HEK293 (cell line): ENCODE results near the gene WASL.

Source experiments
- CTCF ChIA-PET: fragments of 350-600 bp; formaldehyde crosslinking; extraction: SDS; loops from one replicate; lab custom pipeline; 2021; ENCODE audit warnings: antibody characterized with exemption; lab: Yijun Ruan, JAX
- POLR2A ChIA-PET: fragments of 300-600 bp; formaldehyde crosslinking; extraction: SDS; loops from one replicate; lab custom pipeline; 2020; ENCODE audit warnings: antibody characterized with exemption, inconsistent platforms; lab: Yijun Ruan, JAX
- H3K27ac ChIP-seq: fragments of 200-500 bp; sonication (Bioruptor generic); 2 replicates; pipeline ENCODE4 v1.5.1; 2014; ENCODE audit warnings: low read depth, low read length, control low read depth, inconsistent platforms; ENCODE audit errors: extremely low read depth
- H3K36me3 ChIP-seq, 2 experiments: fragments of 200-500 bp in 1 of 2; sonication (Bioruptor generic) in 1 of 2; 1 replicate in 1 of 2; 2 replicates in 1 of 2; pipeline ENCODE4 v1.5.1; 2014 to 2017; ENCODE audit warnings: inconsistent platforms in 2 of 2, low read length in 2 of 2; ENCODE audit not compliant: control insufficient read depth in 2 of 2, insufficient read depth in 1 of 2
- H3K4me1 ChIP-seq: fragments of 200-500 bp; sonication (Bioruptor generic); 2 replicates; pipeline ENCODE4 v1.5.1; 2014; ENCODE audit warnings: mild to moderate bottlenecking, low read length, inconsistent platforms; ENCODE audit not compliant: control insufficient read depth, insufficient read depth
- H3K4me3 ChIP-seq: 2 replicates; pipeline ENCODE4 v1.5.1; 2011; ENCODE audit warnings: low read depth, mild to moderate bottlenecking, control low read depth, low read length, moderate library complexity
- H3K9me3 ChIP-seq: fragments of 200-500 bp; sonication (Bioruptor generic); 2 replicates; pipeline ENCODE4 v1.5.1; 2014; ENCODE audit warnings: low read depth, low read length, inconsistent platforms; ENCODE audit not compliant: control insufficient read depth, insufficient read depth
- AEBP2 ChIP-seq: fragments of 450-650 bp; formaldehyde crosslinking; IDR thresholded peaks from 2 replicates; pipeline ENCODE4 v1.5.1; 2016; ENCODE audit warnings: missing biosample characterization, missing genetic modification characterization, borderline replicate concordance
- GFI1B ChIP-seq: fragments of 450-650 bp; formaldehyde crosslinking; IDR thresholded peaks from 2 replicates; pipeline ENCODE4 v1.5.1; 2016; ENCODE audit warnings: missing biosample characterization, missing genetic modification characterization
- HOXA7 ChIP-seq: sonication (generic); formaldehyde crosslinking; IDR thresholded peaks from 2 replicates; pipeline ENCODE4 v1.8.1; 2022; ENCODE audit warnings: missing genetic modification reagents, borderline replicate concordance
- HOXC10 ChIP-seq: sonication (generic); formaldehyde crosslinking; IDR thresholded peaks from 2 replicates; pipeline ENCODE4 v1.8.1; 2023; ENCODE audit warnings: mild to moderate bottlenecking, missing genetic modification reagents
- PRDM6 ChIP-seq: fragments of 450-650 bp; formaldehyde crosslinking; IDR thresholded peaks from 2 replicates; pipeline ENCODE4 v1.5.1; 2017; ENCODE audit warnings: missing biosample characterization, missing genetic modification characterization
- TCF7L2 ChIP-seq: IDR thresholded peaks from 2 replicates; pipeline ENCODE4 v1.6.1; 2011; ENCODE audit warnings: low read depth, mild to moderate bottlenecking, inconsistent platforms, low read length, moderate library complexity, borderline replicate concordance
- YY1 ChIP-seq: fragments of 450-650 bp; formaldehyde crosslinking; IDR thresholded peaks from 2 replicates; pipeline ENCODE4 v1.5.1; 2018; ENCODE audit warnings: missing biosample characterization, missing genetic modification characterization
- YY2 ChIP-seq: fragments of 450-650 bp; formaldehyde crosslinking; IDR thresholded peaks from 2 replicates; pipeline ENCODE4 v1.5.1; 2016; ENCODE audit warnings: missing biosample characterization, missing genetic modification characterization
- ZBTB8A ChIP-seq: fragments of 450-650 bp; formaldehyde crosslinking; IDR thresholded peaks from 2 replicates; pipeline ENCODE4 v1.5.1; 2016; ENCODE audit warnings: missing biosample characterization, missing genetic modification characterization
- ZFP37 ChIP-seq: fragments of 450-650 bp; formaldehyde crosslinking; IDR thresholded peaks from 2 replicates; pipeline ENCODE4 v1.5.1; 2016; ENCODE audit warnings: missing biosample characterization, missing genetic modification characterization
- ZFP69B ChIP-seq: fragments of 450-650 bp; formaldehyde crosslinking; IDR thresholded peaks from 2 replicates; pipeline ENCODE4 v1.5.1; 2016; ENCODE audit warnings: missing biosample characterization, missing genetic modification characterization
- ZNF114 ChIP-seq: fragments of 450-650 bp; formaldehyde crosslinking; IDR thresholded peaks from 2 replicates; pipeline ENCODE4 v1.5.0; 2017; ENCODE audit warnings: missing biosample characterization, missing genetic modification characterization
- ZNF18 ChIP-seq: fragments of 450-650 bp; formaldehyde crosslinking; IDR thresholded peaks from 2 replicates; pipeline ENCODE4 v1.5.1; 2016; ENCODE audit warnings: missing biosample characterization, missing genetic modification characterization
- ZNF19 ChIP-seq: fragments of 450-650 bp; formaldehyde crosslinking; IDR thresholded peaks from 2 replicates; pipeline ENCODE4; 2016; ENCODE audit warnings: missing biosample characterization, missing genetic modification characterization, low read depth
- ZNF292 ChIP-seq: fragments of 450-650 bp; formaldehyde crosslinking; IDR thresholded peaks from 2 replicates; pipeline ENCODE4 v1.5.1; 2016; ENCODE audit warnings: low read depth, missing biosample characterization, missing genetic modification characterization, borderline replicate concordance
- ZNF335 ChIP-seq: fragments of 450-650 bp; formaldehyde crosslinking; conservative IDR thresholded peaks from 2 replicates; pipeline ENCODE4 v1.5.1; 2016; ENCODE audit warnings: missing biosample characterization, missing genetic modification characterization
- ZNF529 ChIP-seq: fragments of 450-650 bp; formaldehyde crosslinking; IDR thresholded peaks from 2 replicates; pipeline ENCODE4 v1.5.1; 2017; ENCODE audit warnings: missing genetic modification characterization, missing biosample characterization; ENCODE audit not compliant: insufficient replicate concordance
- ZNF549 ChIP-seq: fragments of 450-650 bp; IDR thresholded peaks from 2 replicates; pipeline ENCODE4 v1.5.1; 2018; ENCODE audit warnings: missing biosample characterization, missing genetic modification characterization, mild to moderate bottlenecking, inconsistent platforms, moderate library complexity
- ZNF561 ChIP-seq: fragments of 450-650 bp; IDR thresholded peaks from 2 replicates; pipeline ENCODE4 v1.5.1; 2018; ENCODE audit warnings: missing biosample characterization, missing genetic modification characterization, borderline replicate concordance
- ZNF580 ChIP-seq: fragments of 450-650 bp; formaldehyde crosslinking; IDR thresholded peaks from 2 replicates; pipeline ENCODE4 v1.5.1; 2016; ENCODE audit warnings: missing biosample characterization, missing genetic modification characterization
- ZNF600 ChIP-seq: fragments of 450-650 bp; formaldehyde crosslinking; IDR thresholded peaks from 2 replicates; pipeline ENCODE4 v1.5.1; 2016; ENCODE audit warnings: missing biosample characterization, missing genetic modification characterization
- ZNF660 ChIP-seq: fragments of 450-650 bp; IDR thresholded peaks from 2 replicates; pipeline ENCODE4 v1.5.1; 2018; ENCODE audit warnings: missing biosample characterization, mild to moderate bottlenecking, missing genetic modification characterization
- ZNF830 ChIP-seq: fragments of 450-650 bp; IDR thresholded peaks from 2 replicates; pipeline ENCODE4 v1.5.0; 2018; ENCODE audit warnings: missing biosample characterization, missing genetic modification characterization, low read depth, mild to moderate bottlenecking, moderate library complexity
- ZSCAN23 ChIP-seq: fragments of 450-650 bp; formaldehyde crosslinking; IDR thresholded peaks from 2 replicates; pipeline ENCODE4 v1.5.1; 2016; ENCODE audit warnings: missing biosample characterization, missing genetic modification characterization

WASL gene

GRCh38 chr7:123754271-123754871 lies 5.6 kb upstream of the WASL start (continued):
- TF ChIP-seq TCF7L2: no peak
- no peak for TF ChIP-seq HOXA7
- TF ChIP-seq ZBTB8A (tag by site-specific recombination): no peak
- no peak for TF ChIP-seq ZFP37 (tag by site-specific recombination)

- CTCF ChIA-PET: interaction anchor here (0.9 kb wide), 1 partner anchor 51 kb away, joined by 4 read pairs; no protein-coding TSS in a partner anchor
- POLR2A ChIA-PET: no interaction called here
Measured at GRCh38 chr7:123752534-123752933, 3.7 kb upstream of the WASL start.

GRCh38 chr7:123751821-123752220 lies 3.0 kb upstream of the WASL start:
- Histone ChIP-seq H3K27ac (no peak overlapping the region), H3K9me3 (no peaks in the 10 kb centered on the region), H3K4me1 (peaks cover 11% of the 10 kb centered on the region), H3K4me3 (no peak overlapping the region), H3K36me3 (no peaks in the 10 kb centered on the region)
- TF ChIP-seq PRDM6 (tag by site-specific recombination) (peak; percentile 19; the same call in 1 of the 2 replicates), ZNF335 (tag by site-specific recombination) (peak; percentile 37; the same call in 1 of the 2 replicates), ZNF561 (tag by site-specific recombination) (no peak)
- CTCF ChIA-PET: interaction anchor here (0.9 kb wide), 1 partner anchor 52 kb away, joined by 4 read pairs; no protein-coding TSS in a partner anchor
- POLR2A ChIA-PET: no interaction called here

More at GRCh38 chr7:123752534-123752933, 3.7 kb upstream of the WASL start:
- Histone ChIP-seq H3K4me3 (no peak overlapping the region), H3K27ac (no peak overlapping the region), H3K9me3 (no peaks in the 10 kb centered on the region), H3K36me3 (no peaks in the 10 kb centered on the region), H3K4me1 (peaks cover 11% of the 10 kb centered on the region)
- TF ChIP-seq GFI1B (tag by site-specific recombination): peak; percentile 33; the same call in 1 of the 2 replicates
- 0 out of 2 replicates have a peak, but pooled peaks have one; percentile 34 for TF ChIP-seq ZNF600
- peak; percentile 9; the same call in 1 of the 2 replicates for TF ChIP-seq ZNF660 (tag by site-specific recombination)
- peak; percentile 71 for TF ChIP-seq YY2 (tag by site-specific recombination)
- no peak for TF ChIP-seq ZNF529
- no peak for TF ChIP-seq ZNF292 (tag by site-specific recombination)
- peak; percentile 59; the same call in 1 of the 2 replicates for TF ChIP-seq YY1 (tag by site-specific recombination)

GRCh38 chr7:123750389-123751230 lies 1.8 kb upstream of the WASL start:
- no peaks in the 10 kb centered on the region for H3K36me3 ChIP-seq
- H3K9me3 ChIP-seq: no peaks in the 10 kb centered on the region
- POLR2A ChIA-PET: no interaction called here
- H3K4me1 ChIP-seq: peaks cover 11% of the 10 kb centered on the region
- CTCF ChIA-PET: interaction anchor here (0.6 to 2.1 kb wide), 8 partner anchors 12 to 121 kb away, joined by 3 to 13 read pairs (median 3); no protein-coding TSS in a partner anchor
- peak overlapping the region; percentile 49 for H3K4me3 ChIP-seq
- no peak overlapping the region for H3K27ac ChIP-seq
- TF ChIP-seq ZNF830 (tag by site-specific recombination): no peak
- TF ChIP-seq ZNF114 (tag by site-specific recombination): no peak
- TF ChIP-seq AEBP2 (tag by site-specific recombination): no peak
- no peak for TF ChIP-seq ZNF549 (tag by site-specific recombination)
- TF ChIP-seq HOXC10: no peak
- no peak for TF ChIP-seq ZNF19 (tag by site-specific recombination)
- no peak for TF ChIP-seq ZNF580 (tag by site-specific recombination)
- TF ChIP-seq ZNF18 (tag by site-specific recombination): no peak
- no peak for TF ChIP-seq ZFP69B
- no peak for TF ChIP-seq ZSCAN23 (tag by site-specific recombination)
